Measurements from ENCODE around the gene PIGU.

DNA sequence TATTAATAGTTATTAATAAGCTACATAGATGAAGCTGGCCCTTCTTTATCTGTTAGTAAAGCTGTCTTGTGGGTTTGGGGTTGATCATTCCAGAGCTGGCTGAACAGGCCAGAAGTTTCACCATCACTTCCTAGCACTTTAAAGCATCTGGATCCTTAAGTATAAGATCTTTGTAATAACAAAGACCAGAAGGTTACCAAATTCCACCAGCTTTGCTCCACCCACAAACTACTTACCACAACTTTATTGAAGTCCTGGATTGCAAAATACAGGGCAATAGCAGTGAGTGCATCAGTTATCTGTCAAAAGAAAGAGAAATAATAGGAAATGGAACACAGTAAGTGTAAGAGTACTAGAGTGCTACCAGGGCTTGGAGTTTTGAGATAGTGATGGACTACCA is 33.0 kb downstream of the PIGU start:
- TF ChIP-seq, protein P1, sequence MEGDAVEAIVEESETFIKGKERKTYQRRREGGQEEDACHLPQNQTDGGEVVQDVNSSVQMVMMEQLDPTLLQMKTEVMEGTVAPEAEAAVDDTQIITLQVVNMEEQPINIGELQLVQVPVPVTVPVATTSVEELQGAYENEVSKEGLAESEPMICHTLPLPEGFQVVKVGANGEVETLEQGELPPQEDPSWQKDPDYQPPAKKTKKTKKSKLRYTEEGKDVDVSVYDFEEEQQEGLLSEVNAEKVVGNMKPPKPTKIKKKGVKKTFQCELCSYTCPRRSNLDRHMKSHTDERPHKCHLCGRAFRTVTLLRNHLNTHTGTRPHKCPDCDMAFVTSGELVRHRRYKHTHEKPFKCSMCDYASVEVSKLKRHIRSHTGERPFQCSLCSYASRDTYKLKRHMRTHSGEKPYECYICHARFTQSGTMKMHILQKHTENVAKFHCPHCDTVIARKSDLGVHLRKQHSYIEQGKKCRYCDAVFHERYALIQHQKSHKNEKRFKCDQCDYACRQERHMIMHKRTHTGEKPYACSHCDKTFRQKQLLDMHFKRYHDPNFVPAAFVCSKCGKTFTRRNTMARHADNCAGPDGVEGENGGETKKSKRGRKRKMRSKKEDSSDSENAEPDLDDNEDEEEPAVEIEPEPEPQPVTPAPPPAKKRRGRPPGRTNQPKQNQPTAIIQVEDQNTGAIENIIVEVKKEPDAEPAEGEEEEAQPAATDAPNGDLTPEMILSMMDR (conservative IDR thresholded peaks at IDR 0.05; ENCODE audit: low read length): no peak
- no peak for TF ChIP-seq EZH2phosphoT487 (IDR thresholded peaks at IDR 0.05; ENCODE audit: borderline replicate concordance, low read depth, low read length)

Measured in OCI-LY7 (cell line).